Fibroblast of the conjunctiva (primary cell): Measurements from ENCODE around the gene FOXD4.
"Not testable (repeated sequence)": the region's sequence is repeated elsewhere in the genome, so short reads cannot be mapped to it uniquely, and the experiment has no call there.

Source experiments
- DNase-seq: peaks from one replicate; pipeline ENCODE4 v3.0.0-alpha.2; 2010; ENCODE audit warnings: low read depth

The FOXD4 gene

DNA sequence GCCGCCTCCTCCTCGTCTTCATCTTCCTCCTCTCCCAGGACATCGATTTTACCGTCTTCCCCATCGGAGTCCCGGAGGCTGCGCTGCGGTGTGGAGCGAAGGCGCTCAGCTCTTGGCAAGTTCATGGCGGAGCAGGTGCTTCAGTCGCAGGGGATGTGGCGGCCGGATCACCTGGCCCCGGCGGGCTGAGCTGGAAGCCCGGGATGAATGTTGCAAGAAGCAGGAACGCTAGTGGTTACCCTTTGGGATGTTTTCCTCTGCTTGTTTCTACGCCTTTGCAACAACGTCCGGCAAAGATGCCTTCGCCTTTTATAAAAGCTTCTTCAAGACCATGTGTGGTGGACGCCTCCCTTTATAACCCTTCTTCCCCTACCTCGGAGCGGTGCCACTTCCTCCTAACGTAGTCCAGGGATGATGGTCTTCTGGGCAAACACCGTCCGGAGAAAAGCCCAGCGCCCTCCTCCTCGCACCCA lies at the start of gene FOXD4:
Gene FOXD4, minus strand, starts transcription at position 423 of the 473 bp plus-strand sequence. Its CDS starts 298 bp downstream, at position 125.
- DNase-seq, result not testable (repeated sequence)

DNA sequence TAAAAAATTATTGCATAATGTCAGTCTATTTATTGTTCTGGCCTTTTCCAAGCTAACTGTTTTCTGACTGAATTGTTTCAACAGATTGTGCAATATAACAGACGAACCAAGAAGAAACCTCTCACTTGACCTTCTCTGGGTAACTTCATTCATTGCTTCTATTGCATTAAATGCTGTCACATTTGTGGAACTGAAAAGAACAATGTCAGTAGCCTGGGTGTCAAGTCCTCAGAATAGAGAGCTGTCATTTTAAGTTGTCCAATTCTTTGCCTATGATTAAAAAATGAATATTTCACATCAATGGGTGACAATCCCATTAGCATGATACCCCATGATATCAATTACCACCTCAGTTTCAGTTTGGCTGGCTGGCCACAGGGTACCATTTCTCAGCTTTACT lies 41.7 kb upstream of the FOXD4 start:
- DNase-seq, result not testable (repeated sequence)

DNA sequence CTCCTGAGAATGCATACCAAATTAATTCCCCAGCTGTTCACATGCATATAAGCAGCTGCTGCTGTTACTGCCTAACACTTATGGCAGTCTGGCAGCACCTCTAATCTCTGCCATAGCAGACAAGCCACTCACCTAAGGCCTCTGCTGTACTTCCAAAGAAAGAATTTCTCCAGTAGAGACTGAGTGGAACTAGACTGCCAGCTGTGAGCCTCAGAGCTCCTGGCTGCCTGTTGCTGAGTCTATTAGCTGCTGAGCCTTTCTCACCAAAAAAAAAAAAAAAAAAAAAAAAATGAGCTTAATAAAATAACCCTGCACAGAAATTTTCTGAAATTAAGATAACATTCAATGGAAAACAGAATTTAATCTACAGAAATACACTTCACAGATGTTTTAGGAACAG lies 33.0 kb upstream of the FOXD4 start:
- not testable (repeated sequence) for DNase-seq

DNA sequence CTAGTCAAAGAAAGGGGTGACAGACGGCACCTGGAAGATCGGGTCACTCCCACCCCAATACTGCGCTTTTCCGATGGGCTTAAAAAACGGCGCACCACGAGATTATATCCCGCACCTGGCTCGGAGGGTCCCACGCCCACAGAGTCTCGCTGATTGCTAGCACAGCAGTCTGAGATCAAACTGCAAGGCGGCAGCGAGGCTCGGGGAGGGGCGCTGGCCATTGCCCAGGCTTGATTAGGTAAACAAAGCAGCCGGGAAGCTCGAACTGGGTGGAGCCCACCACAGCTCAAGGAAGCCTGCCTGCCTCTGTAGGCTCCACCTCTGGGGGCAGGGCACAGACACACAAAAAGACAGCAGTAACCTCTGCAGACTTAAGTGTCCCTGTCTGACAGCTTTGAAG lies 21.7 kb upstream of the FOXD4 start:
- DNase-seq, result not testable (repeated sequence)

DNA sequence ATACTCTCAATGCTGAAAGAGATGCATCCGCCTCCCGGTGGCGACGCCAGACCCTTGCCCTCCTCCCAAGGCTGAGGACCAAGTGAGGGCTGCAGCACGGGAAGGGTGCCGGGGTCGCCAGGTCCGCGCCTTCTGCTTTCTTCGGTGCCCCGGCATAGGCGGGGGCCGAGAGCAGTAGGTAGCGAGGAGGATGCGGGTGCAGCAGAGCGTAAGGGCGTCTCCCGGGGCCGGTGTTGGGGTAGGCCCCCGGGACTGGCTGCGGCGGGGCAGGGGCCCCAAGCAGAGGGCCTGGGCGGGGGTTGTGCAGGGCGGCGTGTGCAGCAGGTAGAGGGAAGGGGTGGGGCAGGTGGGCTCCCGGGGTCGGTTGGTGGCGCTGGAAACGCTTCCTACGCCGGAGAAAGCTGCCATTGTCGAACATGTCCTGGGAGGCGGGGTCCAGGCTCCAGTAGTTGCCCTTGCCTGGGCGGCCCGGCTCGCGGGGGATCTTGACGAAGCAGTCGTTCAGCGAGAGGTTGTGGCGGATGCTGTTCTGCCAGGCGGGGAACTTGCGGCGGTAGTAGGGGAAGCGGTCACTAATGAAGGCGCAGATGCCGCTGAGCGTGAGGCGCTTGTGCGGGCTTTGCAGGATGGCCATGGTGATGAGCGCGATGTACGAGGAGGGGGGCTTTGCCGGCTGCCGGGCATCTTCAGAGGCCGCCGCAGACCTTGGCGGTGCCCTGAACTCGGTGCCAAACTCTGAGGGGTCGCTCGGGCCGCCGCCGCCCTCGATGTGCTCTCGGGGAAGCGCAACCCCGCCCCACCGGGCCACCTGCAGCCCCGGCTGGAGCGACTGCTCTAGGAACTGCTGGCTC lies 848 bp downstream of the FOXD4 start:
- not testable (repeated sequence) for DNase-seq

DNA sequence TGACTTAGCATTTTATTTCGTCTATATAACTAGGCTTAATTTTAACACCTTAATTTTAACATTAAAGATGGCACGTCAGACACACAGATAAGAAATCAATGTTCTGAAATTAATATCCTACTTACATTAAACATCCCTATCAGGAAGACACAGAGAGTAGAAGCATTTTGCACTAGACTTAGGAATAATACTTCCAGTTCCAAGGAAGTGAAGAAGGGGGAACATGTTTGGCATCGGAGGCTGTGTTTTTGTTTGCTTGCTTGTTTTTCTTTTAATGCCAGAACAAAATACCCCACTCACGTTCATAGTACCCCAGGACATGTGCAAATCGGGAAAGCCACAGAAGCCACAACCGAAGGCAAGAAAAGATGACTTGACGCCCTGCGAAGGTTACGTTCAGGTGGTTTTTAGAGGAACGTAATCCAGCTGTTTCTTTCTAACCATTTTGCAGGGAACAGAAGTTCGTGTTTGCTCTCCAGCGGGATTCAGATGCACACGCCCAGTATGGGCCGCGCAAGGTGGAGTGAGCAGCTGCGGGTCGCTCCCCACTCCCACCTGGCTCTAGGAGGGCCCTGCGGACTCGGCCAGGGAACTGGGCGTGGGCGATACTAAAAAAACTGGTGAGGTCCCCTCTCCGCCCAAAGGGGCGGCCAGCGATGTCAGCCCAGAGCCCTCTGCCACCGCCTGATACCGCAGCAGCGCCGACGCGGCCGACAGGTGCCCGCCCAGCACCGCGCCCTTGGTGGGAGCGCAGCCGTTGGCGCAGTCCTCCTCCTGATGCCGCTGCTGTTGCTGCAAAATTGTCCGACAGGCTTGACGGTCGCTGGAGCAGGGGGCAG lies 1.8 kb downstream of the FOXD4 start:
- not testable (repeated sequence) for DNase-seq

DNA sequence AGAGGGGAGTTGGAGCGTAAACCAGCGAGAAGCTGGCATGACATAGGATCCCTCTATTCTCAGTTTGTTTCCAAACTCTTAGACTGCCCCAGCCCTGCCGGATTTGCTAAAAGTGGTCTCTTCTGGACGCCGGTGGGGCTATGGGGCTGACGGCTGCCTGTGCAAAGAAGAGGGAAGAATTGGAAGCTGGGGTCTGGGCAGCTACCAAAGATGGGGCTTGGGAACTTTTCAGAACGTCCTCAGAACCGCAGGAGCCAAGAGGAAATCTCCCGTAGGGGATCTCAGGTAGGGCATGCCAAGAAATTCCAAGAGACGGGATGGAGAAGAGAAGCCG lies 3.1 kb downstream of the FOXD4 start:
- DNase-seq, result not testable (repeated sequence)

DNA sequence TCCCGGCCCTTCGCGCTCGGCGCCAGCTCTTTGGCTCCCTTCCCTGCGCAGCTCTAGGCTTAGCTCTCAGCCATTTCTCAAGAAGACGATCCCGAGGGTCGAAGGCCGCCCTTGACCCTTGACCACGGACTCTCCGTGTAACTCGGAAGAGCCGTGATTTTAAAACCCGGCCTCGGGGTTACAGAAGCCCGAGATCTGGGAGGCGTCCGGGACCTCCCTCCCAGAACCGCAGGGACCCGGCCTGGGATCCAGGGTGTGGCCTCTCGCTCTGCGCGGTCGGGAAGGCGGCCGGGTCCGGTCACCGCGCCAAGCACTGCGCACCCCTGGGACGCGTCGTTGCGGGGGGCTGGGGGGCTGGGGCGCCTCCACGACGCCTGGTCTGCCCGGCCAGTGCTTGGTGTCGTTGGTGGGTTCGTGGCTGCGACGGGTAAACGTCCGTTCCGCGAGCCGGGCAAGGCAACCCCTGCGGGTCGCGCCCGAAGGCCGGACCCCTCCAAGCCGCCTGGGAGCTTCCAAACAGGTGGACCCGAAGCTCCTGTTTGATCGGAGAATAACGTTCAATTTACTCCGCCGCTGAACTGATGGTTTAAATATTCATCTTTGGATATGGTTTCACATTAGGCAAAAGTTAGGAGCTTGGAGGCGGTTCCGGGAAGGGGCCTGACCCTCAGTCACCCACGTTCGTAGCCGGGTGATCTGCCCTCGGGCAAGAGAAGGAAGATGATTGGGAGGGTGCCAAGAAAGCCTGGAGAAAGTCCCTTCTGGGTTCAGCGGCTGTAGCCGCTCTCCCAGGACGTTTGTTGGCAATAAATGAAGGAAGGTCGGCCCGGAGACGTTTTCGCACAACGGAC lies 3.7 kb downstream of the FOXD4 start:
- not testable (repeated sequence) for DNase-seq

DNA sequence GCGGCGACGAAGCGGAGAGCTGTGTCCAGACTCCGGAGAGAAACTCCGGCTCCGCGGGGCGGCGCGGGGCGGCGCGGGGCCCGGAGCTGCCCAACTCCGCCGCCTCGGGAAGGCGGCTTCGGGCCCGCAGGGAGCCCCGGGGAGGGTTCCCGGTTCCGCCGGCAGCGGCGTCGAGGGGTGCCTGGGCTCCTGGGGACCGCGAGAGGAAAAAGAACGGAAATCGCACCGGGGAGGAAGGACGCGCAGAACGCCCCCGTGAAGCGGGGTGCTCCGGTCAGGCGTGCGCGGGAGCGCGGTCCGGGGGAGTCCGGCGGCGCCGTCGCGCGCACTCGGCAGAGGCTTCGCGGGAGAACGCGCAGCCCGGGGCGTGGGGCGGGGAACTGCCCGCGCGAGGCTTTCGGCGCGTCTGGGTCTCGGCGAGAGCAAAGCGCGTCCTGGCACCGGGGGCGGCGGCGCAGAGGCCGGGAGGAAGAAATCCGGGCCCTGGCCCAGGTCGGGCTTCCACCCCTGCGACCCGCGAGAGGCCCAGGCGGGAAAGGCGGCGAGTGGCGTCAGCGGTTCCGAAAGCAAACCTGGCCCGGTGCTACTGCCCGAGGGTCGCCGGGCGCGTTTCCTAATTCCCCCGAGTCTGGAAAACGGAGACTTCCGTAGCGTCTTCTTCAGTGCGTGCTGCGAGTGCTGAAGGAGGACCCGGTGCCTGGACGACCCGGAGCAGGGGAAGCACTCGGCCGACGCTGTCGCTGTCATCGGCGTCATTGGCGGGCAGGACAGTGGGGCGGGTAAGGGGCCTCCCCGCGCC lies 4.5 kb downstream of the FOXD4 start:
- DNase-seq, result not testable (repeated sequence)

DNA sequence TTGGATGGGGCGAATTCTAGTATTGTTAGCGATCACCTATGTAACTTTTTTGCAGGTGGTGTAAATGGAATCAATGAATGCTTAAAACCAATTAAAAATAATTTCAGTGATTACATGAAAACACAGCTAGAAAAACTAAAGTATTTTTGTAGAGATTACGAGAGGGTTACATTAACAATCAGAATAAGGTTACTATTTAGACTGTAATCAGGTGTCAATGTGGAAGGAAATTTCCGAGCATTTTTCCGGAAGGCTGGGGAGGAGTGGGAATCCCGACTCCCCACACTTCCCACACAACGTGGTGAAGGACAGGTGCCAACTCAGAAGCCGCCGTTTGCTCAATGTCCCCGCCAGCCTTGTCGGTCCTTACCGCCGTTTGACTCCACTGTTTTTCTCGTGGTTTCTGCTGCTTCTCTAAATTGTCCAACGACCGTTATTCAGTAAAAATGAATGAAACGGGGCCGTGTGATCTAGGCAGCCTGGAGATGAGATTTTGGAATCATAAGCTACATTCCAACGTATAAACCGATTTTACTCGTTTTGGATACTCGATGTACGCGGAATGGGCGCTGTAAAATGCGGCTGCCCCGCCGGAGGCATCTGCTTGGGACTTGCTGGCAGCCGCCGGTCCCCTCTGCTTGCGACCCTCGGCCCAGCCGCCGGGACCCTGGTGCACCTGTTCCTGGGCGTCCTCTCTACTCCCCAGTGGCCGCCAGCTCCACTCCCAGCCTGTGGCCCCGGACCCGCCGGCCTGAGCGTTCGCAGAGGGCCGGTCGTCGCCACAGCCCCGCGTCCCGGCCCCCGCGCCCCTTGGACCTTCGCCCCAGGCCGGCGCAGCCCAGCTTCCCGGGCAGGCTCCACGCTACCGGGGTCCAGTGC lies 5.4 kb downstream of the FOXD4 start:
- not testable (repeated sequence) for DNase-seq

DNA sequence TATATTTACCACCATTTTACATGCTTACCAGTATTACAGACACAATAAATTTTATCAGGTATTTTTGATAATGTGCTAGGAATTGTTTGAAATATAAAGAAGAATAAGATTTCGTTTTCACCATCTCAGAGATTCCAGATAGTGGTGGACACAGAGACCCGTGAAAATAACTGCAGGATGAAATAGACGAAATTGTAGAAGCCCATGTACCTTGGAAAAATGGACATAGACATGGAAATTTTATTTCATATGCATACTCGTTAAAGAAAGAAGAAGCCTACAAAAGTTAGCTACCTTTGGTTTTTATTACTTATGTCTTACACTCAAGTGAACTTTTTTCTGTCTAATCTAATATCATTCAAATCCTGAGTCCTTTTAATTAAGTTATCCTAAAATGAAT lies 7.5 kb downstream of the FOXD4 start:
- DNase-seq, result not testable (repeated sequence)

DNA sequence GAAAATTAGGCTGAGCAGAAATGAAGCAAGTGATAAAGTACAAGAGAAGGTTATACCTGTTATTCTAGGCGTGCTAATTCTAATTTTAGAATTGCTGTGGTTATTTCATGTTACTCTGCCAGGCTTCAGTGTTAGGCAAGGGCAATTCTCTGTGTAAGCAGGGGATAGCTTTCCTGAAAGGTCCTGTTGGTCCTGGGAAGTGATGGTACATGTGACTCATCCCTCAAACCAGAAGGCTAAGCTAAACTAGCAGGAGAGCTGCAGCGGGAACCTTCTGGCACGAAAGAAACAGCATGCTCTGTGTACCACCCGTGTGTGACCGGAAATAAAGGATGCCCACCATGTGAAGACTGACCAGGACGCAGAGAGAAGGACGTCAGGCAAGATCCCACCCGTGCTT lies 8.7 kb downstream of the FOXD4 start:
- not testable (repeated sequence) for DNase-seq

DNA sequence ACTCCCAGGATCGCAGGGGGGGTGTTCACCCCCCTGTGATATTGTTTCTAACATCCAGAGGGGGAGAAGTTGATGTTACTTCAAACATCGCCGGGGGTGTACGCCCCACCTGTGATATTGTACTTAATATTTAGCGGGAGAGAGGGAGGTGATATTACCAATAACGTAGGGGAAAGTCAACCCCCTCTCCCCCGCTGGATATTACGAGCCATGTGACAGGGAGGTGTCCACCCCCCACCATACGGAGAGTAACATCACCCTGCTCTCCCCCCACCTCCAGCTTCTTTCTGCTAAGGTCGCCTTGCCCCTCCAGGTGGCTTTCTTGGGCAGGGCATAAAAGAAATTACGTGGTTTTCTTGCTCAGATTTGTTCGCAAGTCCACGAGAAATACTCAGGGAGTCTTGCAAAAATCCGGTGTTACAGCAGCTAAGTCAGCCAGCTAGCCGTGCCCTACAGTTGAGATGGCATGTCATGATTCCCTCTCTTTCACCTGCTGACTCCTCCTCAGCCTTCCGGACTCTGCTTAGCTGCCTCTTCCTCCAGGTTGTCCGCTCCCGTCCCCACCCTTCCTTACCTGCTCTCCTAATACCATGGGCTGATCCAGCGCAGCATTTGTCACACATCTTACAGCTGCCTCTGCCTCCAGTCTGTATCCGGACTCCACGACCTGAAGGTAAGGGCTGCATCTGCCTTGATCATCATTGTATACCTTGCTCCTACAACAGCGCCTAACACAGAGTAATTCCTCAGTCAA lies 9.3 kb downstream of the FOXD4 start:
- not testable (repeated sequence) for DNase-seq

DNA sequence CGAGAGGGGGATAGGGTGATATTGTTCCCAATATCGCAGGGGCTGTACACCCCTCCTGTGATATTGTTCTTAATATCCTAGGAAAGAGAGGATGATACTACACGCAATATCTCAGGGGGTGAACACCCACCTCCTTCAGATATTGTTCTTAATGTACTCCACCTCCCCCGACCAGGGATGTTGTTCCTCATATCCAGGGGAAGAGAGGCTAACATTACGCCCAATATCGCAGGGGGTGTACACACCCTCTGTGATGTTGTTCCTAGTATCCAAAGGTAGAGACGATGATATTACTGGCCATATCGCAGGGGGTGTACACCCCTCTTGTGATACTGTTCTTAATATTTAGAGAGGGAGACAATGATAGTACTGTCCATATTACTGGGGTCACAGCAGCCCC lies 12.2 kb downstream of the FOXD4 start:
- not testable (repeated sequence) for DNase-seq

DNA sequence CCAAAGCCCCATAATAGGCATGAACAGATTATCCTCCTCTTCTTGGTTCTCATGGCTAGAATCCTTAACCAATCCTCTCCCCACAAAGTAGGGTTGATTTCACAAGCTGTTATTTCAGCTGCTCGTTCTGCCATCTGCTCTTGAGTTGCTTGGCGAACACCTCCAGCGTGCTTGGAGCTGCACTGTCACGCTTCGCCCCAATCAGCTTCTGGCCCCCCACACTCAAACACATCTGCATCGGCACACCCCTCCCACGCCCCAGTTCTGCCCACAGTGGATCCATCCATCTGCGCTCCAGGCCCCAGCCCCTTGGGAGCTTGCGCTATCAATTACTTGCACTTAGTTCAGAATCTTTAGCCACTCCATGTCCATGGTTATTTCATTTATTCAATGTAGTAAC lies 17.8 kb downstream of the FOXD4 start:
- not testable (repeated sequence) for DNase-seq

DNA sequence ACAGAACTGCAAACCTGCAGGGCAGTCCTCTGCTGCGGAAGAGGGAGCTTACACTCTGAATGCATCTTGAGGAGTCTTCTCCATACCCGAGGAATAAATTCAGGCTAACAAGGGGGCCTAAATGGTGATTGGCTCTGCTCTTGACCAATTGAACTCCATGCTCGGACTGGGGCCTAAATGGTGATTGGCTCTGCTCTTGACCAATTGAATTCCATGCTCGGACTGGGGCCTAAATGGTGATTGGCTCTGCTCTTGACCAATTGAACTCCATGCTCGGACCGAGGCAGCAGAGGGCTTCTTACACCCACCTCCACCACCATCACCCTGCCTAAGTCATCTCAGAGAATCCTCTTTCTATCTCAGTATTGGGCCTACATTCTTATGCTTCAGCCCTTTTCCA lies 18.4 kb downstream of the FOXD4 start:
- not testable (repeated sequence) for DNase-seq

DNA sequence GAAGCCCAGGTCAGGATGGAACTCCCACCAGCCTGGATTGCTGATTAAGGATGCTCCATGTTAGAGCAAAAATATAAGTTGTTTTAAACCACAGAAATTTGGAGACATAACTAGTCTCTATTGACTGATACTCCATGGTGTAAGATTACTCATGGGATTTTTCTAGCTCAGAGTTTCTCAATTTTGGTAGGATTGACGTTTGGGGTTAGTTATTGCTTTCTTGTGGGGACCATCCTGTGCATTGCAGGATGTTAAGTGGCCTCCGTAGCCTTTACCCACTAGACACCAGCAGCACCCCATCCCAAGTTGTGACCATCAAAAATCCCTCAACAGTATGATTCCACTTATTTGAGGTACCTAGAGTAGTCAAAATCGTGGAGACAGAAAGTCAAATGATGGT lies 19.4 kb downstream of the FOXD4 start:
- DNase-seq, result not testable (repeated sequence)

DNA sequence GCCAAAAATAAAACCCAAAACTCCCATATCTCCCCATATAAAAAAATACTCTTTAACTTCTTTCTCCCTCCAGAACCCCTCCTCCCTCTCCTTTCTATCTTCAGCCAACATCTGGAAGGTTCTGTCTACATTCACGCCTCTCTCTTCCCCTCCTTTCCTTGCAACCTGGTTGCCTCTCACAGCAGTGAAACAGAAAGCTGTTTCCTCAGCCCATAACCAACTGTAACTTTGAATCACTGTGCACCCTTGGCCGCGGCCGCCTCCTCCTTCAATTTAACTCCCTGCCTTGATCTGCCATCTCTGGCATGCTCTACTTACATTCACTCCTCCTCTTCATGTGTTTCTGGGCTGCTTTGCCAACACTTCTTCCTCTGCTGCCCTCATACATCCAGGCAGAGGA lies 23.2 kb downstream of the FOXD4 start:
- not testable (repeated sequence) for DNase-seq

DNA sequence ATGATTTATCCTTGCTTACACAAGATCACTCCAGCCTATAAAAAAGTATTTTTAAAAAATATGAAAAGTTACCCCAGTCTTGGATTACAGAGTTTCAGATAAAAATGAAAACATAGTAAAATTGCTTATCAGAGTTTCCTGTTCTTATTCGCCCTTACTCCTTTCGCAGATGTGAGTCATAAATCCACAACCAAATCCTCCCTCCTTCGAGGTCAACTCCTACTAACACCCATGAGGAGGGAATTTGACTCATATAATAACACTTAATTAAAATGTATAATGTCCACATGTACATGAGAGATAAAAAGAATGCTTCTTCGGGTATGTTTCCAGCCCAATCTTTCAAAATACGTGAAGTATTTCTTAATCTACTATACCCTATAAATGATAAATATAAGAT lies 23.9 kb downstream of the FOXD4 start:
- not testable (repeated sequence) for DNase-seq
